Transverse colon (tissue), 4 donors: ENCODE measurements around the gene ZC3H7A.

Experiments used
- EP300 ChIP-seq: sonication (generic); formaldehyde crosslinking; IDR thresholded peaks from one replicate; pipeline ENCODE4 v1.6.1; 2017; ENCODE audit warnings: antibody characterized with exemption, low read depth
- POLR2A ChIP-seq: fragments of 450-650 bp; IDR thresholded peaks from one replicate; pipeline ENCODE4 v1.6.1; 2016; ENCODE audit warnings: antibody characterized with exemption, mild to moderate bottlenecking, moderate library complexity
- POLR2AphosphoS5 ChIP-seq, 3 donors: sonication (generic); formaldehyde crosslinking; IDR thresholded peaks; one replicate each; pipeline ENCODE4 v1.6.1; 2016; ENCODE audit warnings: antibody characterized with exemption in 3 of 3
- TF ChIP-seq, protein P1 (sequence below), 5 experiments: fragments of 200-600 bp in 3 of 5; fragments of 450-650 bp in 2 of 5; sonication (generic) in 3 of 5; IDR thresholded peaks; 1 replicate in 2 of 5; 2 replicates in 3 of 5; pipeline ENCODE4 v1.5.1; 2016 to 2017; ENCODE audit warnings: antibody characterized with exemption in 5 of 5, inconsistent platforms in 3 of 5, mild to moderate bottlenecking in 2 of 5, moderate library complexity in 1 of 5

DNA sequence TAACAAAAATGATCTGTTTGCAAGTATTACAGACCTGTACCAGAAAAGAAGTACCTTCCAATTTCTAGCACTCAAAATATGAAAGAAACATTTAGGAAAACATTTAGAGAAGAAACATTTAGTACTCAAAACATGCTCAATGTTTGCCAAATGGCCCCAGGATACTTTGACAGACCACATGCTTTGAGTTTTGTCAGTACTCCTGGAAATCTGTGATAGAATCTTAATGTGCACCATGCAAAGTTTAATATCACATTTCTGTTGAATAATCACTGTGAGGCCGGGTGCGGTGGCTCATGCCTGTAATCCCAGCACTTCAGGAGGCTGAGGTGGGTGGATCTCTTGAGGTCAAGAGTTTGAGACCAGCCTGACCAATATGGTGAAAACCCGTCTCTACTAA lies 8.5 kb upstream of the ZC3H7A start:
- TF ChIP-seq, protein P1, sequence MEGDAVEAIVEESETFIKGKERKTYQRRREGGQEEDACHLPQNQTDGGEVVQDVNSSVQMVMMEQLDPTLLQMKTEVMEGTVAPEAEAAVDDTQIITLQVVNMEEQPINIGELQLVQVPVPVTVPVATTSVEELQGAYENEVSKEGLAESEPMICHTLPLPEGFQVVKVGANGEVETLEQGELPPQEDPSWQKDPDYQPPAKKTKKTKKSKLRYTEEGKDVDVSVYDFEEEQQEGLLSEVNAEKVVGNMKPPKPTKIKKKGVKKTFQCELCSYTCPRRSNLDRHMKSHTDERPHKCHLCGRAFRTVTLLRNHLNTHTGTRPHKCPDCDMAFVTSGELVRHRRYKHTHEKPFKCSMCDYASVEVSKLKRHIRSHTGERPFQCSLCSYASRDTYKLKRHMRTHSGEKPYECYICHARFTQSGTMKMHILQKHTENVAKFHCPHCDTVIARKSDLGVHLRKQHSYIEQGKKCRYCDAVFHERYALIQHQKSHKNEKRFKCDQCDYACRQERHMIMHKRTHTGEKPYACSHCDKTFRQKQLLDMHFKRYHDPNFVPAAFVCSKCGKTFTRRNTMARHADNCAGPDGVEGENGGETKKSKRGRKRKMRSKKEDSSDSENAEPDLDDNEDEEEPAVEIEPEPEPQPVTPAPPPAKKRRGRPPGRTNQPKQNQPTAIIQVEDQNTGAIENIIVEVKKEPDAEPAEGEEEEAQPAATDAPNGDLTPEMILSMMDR (IDR thresholded peaks at IDR 0.05) = no peak
- TF ChIP-seq POLR2A (no peak), POLR2AphosphoS5 (IDR thresholded peaks at IDR 0.05) (no peak), EP300 (no peak)
